GM13976 (cell line): Measurements from ENCODE around the gene MIX23.

Experiments used
- DNase-seq: peaks from one replicate; pipeline ENCODE4 v3.0.0; 2012; ENCODE audit warnings: low spot score
- CTCF ChIP-seq: IDR thresholded peaks from 2 replicates; pipeline ENCODE4 v1.5.1; 2012; ENCODE audit warnings: borderline replicate concordance, mild to moderate bottlenecking; ENCODE audit not compliant: insufficient read depth; ENCODE audit errors: extremely low read depth, missing control alignments, control extremely low read depth
- in situ Hi-C: fragments of 300-500 bp; cut with MboI; formaldehyde crosslinking; loops from one replicate; pipeline ENCODE4 v1.12.0; 2022; ENCODE audit warnings: low sequenced_read_pairs, mixed read lengths, inconsistent platforms; ENCODE audit not compliant: unreplicated experiment

The MIX23 gene

GRCh38 chr3:122407946-122408345 lies 24.9 kb upstream of the MIX23 start:
- in situ Hi-C loops = no loop called here
- no peak for DNase-seq
- TF ChIP-seq CTCF = no peak

- in situ Hi-C loops = no loop called here
- no peak for DNase-seq
- TF ChIP-seq CTCF = no peak
Measured at GRCh38 chr3:122406198-122406597, 23.2 kb upstream of the MIX23 start.

- in situ Hi-C loops = no loop called here
- TF ChIP-seq CTCF = no peak
- DNase-seq = no peak
Measured at GRCh38 chr3:122405015-122405414, 22.0 kb upstream of the MIX23 start.

GRCh38 chr3:122403489-122403888 lies 20.5 kb upstream of the MIX23 start:
- TF ChIP-seq CTCF = no peak
- in situ Hi-C loops = no loop called here
- DNase-seq = no peak

GRCh38 chr3:122398920-122399319 lies 15.9 kb upstream of the MIX23 start:
- TF ChIP-seq CTCF = no peak
- no peak for DNase-seq
- in situ Hi-C loops = loop anchor here (10.0 kb wide), 1 partner anchor 286 kb away; the partner anchor contains the start of gene PARP14

GRCh38 chr3:122397201-122397600 lies 14.2 kb upstream of the MIX23 start:
- TF ChIP-seq CTCF = no peak
- in situ Hi-C loops = loop anchor here (10.0 kb wide), 1 partner anchor 288 kb away; the partner anchor contains the start of gene PARP14
- DNase-seq = no peak

- TF ChIP-seq CTCF = no peak
- DNase-seq = no peak
Measured at GRCh38 chr3:122396511-122396910, 13.5 kb upstream of the MIX23 start.

More at GRCh38 chr3:122396511-122396910, 13.5 kb upstream of the MIX23 start:
- in situ Hi-C loops = loop anchor here (10.0 kb wide), 1 partner anchor 288 kb away; the partner anchor contains the start of gene PARP14
